GM18907 (cell line): ENCODE results near the gene PSEN1.

Experiments used
- ATAC-seq: cut with Tn5 transposase; IDR thresholded peaks from one replicate; pipeline ENCODE4 v1.9.1; 2021; ENCODE audit warnings: mild to moderate bottlenecking, moderate library complexity; ENCODE audit not compliant: unreplicated experiment

PSEN1 gene

GRCh38 chr14:73264885-73265720 is 128.8 kb downstream of the PSEN1 start:
- no peak for ATAC-seq

GRCh38 chr14:73265721-73266046 is 129.4 kb downstream of the PSEN1 start:
- ATAC-seq, result no peak

GRCh38 chr14:73266317-73266716 is 130.0 kb downstream of the PSEN1 start:
- no peak for ATAC-seq

- ATAC-seq, result no peak
These were observed 131.2 kb downstream of the PSEN1 start for GRCh38 chr14:73267474-73267873.

- peak; percentile 69 for ATAC-seq
These were observed 133.6 kb downstream of the PSEN1 start for GRCh38 chr14:73269729-73270531.

- no peak for ATAC-seq
These were observed 136.1 kb downstream of the PSEN1 start for GRCh38 chr14:73272393-73272792.
